Epithelial cell of esophagus (primary cell): ENCODE results near the gene ZFPM1.

Experiments
- DNase-seq: peaks from one replicate; pipeline ENCODE4 v3.0.0; 2010; ENCODE audit warnings: low read depth
- H3K4me3 ChIP-seq: 2 replicates; pipeline ENCODE4 v1.5.1; 2011; ENCODE audit warnings: mild to moderate bottlenecking, low read length, control low read depth
- CTCF ChIP-seq: IDR thresholded peaks from 2 replicates; pipeline ENCODE4 v1.5.1; 2011; ENCODE audit warnings: low read depth, mild to moderate bottlenecking, low read length, control low read depth, inconsistent platforms; ENCODE audit not compliant: insufficient read depth; ENCODE audit errors: missing control alignments

Gene ZFPM1

DNA sequence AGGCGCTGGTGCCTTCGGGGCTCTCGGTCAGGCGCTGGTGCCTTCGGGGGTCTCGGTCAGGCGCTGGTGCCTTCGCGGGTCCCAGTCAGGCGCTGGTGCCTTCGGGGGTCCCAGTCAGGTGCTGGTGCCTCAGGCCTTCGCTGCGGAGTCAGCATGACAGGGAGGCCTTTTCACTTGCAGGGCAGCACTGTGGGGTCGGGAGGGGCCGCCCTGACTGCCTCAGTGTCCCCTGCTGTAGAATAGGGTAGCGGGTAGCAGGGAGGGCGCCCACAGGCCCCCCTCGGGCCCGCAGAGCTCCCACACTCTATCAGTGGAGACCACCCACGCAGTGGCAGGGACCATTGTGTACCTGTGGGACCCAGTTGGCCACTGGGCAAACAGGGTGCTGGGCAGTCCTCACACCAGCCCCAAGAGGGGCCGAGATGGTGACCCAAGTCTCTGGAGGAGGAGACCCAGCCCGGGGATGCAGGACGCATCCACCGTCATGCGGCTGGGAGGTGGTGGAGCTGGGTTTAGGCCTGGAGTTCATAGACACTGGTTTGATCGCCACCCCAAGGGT is 38.0 kb downstream of the ZFPM1 start:
- no peak overlapping the region for H3K4me3 ChIP-seq
- no peak for TF ChIP-seq CTCF
- DNase-seq, result no peak

GRCh38 chr16:88491560-88492310 is 38.7 kb downstream of the ZFPM1 start:
- TF ChIP-seq CTCF, result no peak
- no peak overlapping the region for H3K4me3 ChIP-seq
- no peak for DNase-seq

GRCh38 chr16:88493879-88494278 is 40.8 kb downstream of the ZFPM1 start:
- no peak for TF ChIP-seq CTCF

DNA sequence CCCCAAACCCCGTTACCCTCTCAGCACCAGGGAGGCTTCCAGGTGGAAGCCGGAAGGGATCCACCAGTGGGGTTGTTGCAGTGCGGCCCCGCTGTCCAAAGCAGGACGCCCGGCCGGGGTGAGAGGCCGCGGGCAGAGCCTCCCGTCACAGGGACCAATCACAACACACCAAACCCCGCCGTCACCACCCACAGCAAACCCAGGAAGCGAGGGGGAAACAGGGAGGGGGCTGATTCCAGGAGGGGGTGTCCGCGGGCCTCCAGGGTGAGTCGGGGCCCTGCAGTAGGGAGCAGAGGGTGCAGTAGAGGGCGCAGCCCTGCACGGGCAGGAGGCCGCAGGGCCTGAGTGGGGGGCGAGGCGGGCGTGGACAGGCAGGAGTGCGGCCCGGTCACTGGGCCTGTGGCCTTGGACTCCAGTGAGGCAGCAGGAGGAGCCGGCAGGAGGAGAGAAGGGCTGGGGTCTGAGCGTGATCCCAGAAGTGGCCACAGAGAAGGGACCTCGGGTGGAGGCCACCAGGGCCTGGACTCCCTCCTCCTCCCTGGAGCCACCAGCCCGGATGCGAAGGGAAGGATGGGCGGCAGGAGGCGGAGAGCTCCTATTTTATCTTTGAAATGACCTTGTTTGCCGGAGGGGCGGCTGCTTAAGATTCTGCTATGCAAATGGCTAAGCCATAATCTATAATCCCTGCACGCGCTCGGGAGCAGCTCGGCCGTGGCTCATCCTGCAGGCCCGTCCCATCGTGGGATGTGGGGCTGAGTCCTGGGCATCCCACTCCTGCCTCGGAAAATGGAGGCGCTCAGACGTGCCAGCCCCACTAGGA is 41.5 kb downstream of the ZFPM1 start:
- no peak overlapping the region for H3K4me3 ChIP-seq
- TF ChIP-seq CTCF, result no peak
- DNase-seq, result no peak

More at GRCh38 chr16:88493879-88494278, 40.8 kb downstream of the ZFPM1 start:
- no peak overlapping the region for H3K4me3 ChIP-seq
- DNase-seq, result no peak

GRCh38 chr16:88495268-88495772 is 42.2 kb downstream of the ZFPM1 start:
- no peak for DNase-seq
- TF ChIP-seq CTCF, result no peak
- H3K4me3 ChIP-seq, result no peak overlapping the region

DNA sequence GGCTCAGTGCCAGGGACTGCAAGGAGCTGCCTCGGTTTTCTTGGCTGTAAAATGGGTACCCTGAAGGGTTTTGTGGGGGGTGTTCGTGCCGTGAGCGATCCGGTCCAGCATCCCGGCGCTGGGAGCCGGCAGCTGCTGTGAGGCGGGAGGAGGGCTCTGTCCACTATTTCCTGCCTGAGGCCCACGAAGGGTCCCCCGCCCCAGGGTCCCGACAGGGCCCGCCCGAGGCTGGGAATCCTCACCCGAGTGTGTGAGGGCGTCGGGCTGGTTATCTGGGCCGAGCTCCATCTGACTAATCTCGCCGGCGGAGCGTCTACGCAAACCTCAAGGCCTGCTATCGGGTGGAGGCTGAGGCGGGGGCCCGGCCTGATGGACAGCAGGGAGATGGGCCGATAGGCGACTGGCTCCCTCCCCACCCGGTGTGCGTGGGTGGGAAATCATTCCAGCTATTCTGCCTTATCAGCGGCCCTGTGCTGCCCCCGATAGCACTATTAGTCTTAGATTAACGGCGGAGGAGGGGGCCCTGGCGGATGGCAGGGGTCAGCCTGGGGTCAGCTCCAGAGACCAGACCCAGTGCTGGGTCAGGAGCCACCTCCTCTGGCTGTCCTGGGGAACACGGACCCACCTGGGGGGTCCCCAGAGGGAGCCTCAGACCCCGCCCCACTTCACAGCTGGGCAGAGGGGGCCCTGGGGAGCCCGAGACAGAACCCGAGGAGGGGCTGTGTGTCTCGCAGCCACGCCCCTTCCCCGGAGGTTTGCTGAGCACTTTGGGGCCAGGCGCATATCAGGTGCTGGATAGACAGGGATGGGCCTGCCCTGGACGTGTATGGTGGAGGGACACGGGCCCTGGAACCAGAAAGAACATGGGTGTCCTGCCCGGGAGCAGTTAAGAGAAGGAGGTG is 44.7 kb downstream of the ZFPM1 start:
- no peak overlapping the region for H3K4me3 ChIP-seq
- DNase-seq, result no peak
- TF ChIP-seq CTCF, result no peak
